ENCODE results near the gene C1orf116.
A peak's percentile ranks its signal among the peaks of the same experiment; 100 is the strongest.

Gene C1orf116

DNA sequence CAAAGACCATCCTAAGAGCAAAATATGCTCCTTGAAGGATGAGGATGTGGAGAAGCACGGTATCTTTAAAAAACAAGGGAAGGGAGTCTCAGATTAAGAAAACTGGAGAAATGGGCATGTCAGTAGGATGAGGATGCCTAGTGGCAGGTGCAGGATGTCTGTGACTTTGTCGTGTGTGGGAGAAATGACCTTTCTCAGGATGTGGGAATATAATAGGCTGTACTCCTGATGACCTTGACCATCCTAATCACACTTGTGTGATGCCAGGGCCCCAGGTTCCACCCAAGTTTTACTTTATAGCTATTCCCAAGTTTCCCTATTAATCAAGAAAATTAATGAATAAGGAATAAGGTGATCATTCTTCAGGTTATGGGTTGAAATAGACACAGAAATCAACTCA is 12.9 kb downstream of the C1orf116 start:
- no peak for DNase-seq (ENCODE audit: low read depth in 3 of 3)

DNA sequence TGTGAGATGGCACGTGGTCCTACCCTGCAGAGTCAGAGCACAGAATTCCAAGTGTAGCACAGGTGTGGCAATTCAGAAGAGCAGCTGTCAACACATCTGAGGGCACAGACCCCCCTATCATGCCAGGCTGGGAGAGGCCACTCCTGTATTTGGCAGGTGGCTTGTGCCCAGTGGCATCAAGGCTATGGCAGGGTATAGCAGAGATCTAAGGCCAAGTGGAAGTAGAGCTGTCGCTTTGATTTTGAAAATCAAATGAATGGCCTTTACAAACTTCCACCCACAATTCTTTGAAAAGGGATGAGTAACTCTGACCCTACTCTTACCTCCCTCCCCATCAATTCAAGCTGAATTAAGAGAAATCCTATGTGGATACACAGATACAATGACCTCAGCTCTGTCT is 13.4 kb downstream of the C1orf116 start:
- no peak for DNase-seq (ENCODE audit: low read depth in 3 of 3)

DNA sequence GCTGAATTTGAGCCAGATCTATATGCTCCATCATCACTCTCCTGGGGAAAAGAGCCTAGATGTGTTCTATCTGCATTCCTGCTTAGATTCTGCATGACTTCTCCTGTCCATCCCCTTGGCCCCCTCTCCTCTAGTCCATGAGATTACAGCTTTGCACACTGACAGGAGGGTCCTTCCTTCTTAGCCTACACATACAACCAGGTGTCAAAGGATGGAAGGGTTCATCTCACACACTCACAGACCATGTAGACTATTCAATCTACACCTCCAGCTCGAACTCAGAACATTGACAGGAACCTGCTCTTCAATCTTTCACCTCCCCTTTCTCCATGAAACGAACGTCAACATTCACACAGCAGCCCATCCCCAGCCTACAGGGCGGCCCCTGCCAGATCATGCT is 13.8 kb downstream of the C1orf116 start:
- no peak for DNase-seq (ENCODE audit: low read depth in 3 of 3)

DNA sequence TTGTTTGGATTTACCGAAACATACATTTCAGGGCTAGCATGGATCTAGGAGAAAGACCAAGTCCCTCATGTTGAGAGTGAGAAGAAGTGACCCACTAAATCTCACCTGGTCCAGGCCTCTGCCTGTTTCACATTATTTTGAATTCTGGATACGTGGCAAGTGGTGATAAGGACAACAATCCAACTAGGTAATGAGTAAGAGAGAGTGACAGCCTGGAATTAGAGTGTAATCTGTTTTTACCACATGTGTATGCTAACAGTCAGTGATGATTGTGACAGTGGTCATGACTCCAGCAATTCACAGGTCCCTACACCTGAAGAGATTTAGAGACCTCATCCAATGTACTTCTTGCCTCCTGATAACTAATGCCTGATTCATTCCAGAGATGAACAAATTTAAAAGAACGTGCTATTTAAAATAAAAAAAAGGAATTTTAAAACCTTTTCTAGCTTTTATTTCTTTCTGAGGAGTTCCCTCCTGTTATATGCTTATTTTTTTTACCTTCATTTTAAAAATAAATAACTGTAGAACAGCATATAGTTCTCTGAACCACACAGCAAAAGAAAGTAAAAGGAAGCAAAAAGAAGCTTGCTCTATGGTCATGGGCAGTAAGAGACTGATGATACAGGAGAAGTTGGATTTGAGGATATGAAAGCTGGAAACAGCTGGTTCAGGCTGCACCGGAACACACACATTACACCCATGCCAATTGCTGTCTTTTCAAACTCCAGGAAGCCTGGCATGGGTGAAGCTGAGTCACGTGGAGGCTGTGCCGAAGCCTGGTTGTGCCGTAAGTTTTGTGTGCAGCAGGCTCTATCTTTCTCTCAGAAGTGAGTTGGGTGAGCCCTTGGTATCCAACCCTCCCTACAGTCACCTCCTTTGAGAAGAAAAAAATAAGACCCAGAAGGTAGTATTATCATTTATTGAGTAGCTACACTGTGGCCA is 14.7 kb downstream of the C1orf116 start:
- DNase-seq (ENCODE audit: low read depth in 3 of 3), result no peak

DNA sequence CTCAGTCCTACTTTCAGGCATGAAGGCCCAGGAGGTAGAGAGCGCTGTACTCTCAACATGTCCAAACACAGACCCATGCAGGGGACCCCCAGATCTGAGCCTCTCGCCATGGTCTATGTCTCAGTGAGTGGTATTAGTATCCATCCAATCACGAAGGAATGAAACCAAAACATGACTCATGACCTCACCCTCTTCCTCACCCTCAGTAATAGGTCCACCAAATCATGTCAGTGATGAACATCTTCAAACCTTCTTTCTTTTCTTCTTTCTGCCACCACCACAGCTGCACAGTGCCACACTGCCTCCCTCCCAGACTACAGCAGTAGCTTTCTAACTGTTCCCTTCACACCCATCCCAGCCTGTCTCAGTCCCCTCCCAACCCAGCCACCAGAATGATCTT is 16.8 kb downstream of the C1orf116 start:
- no peak for DNase-seq (ENCODE audit: low read depth in 3 of 3)

DNA sequence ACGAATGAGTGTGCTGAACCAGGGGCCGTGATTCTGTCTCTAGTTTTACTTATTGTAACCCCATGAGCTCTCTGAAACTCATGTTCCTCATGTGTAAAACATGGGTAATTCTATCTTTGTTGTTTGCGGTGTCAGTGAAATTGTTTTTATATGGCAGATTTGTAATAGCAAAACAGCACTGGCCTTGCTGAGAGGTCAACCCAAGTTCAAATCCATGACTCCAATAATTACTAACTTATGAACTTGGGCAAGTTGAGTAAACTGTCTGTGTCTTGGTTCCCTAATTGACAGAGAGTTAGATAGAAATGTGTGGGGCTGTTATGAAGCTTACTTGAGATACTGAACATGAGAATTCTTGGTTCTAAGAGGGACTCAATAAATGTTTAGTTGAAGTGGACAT is 17.8 kb downstream of the C1orf116 start:
- no peak for DNase-seq (ENCODE audit: low read depth in 3 of 3)

DNA sequence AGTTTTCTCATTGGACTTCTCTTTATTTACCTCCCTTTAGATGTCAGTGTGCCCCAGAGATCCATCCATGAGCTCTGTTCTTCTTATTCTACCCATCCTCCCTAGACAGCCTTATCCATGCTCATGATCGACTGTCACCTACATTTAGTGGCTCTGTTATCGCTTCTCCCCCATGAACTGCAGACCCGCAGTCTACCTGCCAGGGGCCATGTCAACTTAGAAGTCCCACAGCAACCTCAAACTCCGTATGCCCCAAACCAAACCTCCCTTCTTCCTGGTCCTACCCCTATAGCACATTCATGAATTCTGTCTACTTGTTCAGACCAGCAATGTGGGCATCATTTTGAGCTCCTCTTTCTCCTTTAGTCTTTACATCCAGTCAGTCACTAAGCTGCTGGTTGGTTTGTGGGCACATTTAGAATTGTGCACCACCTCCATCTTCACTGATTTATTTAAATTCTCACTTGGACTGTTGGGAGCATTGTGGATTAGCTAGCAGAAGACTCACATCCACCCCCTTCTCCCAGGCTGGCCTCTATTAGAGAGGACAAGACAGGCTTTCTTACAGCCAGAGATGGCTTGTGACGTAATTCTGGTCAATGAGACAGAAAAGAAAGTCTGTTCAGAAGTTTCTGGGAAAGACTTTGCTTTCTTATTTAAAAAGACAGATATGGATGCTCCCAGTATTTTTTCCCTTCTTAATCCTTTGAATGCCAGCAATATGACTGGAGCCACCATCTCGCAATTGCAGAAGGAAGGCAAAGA is 19.1 kb downstream of the C1orf116 start:
- DNase-seq (ENCODE audit: low read depth in 3 of 3), result no peak

DNA sequence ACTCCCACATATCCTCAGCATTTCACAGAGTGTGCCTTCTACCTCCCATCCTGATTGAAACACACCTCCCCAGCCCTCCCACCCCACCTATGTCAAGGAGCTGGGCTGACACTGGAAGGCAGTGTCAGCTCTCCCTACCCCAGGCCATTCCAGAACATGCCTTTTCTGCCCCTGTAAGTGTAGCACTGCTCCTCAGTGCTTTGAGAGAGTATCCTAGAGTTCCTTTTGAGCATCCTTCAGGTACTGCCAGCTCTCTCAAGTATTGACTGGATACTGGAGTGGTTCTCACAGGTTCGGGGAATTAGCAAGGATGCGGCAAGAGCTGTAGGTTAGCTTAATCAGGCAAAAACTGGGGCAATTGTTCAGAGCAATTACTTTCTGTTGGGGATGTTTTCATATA is 21.8 kb downstream of the C1orf116 start:
- no peak for DNase-seq (ENCODE audit: low read depth in 3 of 3)

DNA sequence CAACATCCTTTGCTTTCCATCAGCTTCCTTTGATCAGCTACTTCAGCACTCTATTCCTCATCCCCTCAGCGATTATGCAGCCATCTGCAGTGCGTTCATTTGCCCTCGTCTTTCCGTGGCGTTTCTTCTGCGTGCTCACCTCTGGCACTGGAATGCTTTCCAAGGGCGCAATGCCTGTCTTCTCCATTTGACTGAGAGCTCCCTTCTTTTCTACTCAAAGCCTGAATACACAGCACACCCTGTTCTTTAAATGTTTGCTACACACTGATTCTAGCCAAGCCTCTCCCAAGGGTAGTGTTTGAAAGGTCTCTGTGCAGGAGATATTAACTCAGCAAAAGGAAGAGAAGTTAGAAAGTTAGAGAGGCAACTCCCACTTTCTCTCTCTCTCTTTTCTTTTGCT is 22.6 kb downstream of the C1orf116 start:
- DNase-seq (ENCODE audit: low read depth in 3 of 3), result no peak

DNA sequence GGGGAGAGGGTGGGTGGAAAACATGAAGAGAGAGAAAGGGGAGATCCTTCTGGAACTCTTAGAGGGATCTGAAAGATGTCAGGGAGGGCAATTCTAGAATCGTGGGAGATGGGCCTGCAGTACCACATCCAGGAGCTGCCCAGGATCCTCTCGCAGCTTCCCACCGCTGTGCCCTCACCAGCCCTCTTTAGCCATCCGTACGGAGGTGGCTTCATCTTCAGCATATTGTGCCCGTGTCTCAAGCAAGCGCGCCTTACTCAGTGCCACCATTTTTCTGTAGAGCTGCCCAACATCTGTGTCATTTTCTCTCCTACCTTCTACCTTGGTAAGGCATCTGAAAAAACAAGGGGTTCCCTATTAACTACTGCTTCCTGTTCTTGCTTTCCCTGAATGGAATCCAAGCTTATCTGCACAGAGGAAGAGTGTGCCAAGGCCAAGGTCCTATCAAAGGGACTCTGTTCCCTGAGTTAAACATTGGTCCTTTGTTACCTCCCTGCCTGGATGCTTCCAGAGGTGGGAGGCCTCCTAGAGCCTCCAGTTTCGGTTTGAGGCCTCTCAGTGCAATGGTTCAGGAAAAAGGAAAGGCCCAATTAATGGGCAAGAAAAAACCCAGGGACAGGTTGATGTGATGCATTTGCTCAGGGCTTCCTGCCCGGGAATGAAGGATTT is 23.2 kb downstream of the C1orf116 start:
- DNase-seq (ENCODE audit: low read depth in 3 of 3), result no peak

DNA sequence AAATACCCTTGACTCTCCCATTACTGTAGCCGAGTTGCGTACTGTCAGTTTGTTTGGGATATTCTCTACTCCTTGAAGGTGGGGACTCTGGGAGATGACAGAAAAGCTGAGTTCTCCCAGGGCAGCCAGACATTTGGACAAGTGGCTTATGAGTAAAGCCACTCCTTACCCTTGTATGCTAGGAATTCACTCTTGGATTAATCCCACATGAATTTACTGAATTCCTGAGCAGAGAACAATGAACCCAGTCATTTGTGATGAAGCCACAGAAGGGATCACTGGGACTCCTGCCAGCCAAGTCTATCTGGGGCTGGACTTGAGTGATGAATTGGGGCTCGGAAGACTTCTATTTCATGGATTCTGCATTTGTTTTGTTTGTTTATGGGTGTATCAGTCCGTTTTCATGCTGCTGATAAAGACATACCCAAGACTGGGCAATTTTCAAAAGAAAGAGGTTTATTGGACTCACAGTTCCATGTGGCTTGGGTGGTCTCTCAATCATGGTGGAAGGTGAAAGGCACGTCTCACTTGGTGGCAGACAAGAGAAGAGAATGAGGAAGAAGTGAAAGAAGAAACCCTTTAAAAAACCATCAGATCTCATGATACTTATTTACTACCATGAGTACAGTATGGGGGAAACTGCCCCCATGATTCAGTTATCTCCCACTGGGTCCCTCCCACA is 25.1 kb downstream of the C1orf116 start:
- no peak for DNase-seq (ENCODE audit: low read depth in 3 of 3)

DNA sequence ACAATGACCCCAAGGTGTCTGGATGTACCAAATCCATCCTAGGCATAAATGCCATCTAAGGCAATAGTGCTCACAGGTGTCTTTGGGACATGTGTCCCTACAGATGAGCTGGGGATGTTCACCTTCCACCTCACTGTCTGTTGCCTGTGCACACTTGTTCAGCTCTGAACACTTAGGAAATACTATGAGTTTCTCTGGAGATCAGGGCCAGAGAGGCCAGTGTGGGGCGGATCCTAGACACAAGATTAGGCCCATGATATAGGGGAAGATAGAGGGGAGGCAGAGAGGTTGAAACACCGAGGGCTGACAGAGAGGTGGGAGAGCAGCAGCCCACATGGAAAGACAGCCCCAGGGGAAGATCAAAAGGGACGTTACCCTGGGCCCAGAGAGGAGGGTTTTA is 25.6 kb downstream of the C1orf116 start:
- no peak for DNase-seq (ENCODE audit: low read depth in 3 of 3)

DNA sequence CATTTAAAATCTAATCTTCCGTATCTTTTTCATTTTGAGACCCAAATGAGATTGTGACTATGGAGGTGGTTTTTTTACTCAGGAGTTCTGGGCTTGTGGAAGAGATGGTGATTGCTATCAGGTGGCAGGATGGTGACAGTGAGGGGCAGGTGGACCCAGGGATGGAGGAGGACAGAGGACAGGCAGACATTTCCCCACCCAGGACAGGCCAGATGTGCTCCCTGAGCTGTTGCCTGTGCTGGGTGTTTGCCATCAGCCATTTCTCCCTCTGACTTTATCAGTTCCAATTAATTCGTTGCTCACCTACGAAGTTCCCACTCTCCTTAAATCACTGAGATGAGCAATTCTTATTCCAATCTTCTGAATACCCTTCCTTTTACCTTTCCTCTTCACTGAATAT is 26.5 kb downstream of the C1orf116 start:
- DNase-seq (ENCODE audit: low read depth in 3 of 3), result no peak

DNA sequence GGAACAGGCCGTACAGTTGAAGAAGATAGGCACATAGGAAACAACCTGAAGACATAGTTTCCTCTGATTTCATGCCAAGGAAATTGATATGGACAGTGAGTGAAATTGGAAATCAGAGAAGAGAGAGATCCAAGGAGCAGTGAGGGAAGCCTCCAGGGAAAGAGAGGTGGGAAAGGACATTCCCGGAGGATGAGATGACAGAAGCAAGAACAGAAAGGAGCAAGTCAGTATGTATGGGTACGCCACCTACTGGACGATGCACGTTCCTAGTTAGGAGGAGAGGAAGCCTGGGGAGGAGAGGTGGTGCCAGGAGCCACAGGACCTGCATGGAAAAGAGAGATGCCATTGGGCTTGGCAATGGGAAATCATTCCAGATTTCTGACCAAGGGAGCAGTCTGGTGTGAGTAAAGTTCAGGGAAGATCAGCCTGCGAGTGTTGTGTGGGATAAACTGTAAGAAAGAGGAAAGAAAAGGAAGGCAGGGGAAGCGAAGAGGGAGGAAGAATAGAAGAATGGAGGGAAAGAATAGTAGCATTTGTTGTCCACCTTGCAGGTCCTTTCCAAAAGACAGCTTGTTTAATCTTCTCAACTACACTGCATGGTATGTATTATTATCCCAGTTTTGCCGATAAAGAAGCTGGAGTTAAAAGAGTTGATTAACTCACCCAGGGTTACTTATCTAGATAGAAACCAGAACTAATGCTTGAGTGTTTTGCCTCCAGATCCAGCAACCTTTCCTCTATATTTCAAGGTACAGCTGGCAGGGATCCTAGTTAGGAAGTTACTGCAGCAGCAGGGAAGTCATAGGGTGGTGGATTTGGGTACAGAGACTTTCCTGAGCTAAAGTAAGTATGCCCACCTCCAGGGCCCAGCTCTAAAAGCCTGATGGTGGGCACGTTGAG is 27.4 kb downstream of the C1orf116 start:
- peak; percentile 2 to 41 (median 14) for DNase-seq (ENCODE audit: low read depth in 3 of 3)

DNA sequence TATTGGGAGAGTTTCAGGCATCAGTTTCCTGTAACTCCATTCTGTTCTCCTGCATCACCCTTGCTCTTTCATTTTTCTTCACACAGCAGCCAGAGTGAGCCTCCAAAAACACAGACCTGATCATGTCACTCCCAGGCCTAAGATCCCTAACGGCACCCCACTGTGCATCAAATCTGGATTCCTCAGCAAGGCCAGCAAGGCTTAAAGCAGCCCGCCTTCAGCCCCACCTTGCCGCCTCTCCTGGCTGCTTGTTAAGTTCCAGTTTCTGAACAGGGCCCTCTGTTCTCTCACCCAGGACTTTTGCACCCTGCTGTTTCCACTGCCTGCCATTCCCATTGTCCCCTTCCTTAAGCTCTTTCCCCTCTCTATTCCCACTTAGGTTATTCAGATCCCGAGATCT is 29.3 kb downstream of the C1orf116 start:
- no peak for DNase-seq (ENCODE audit: low read depth in 3 of 3)

DNA sequence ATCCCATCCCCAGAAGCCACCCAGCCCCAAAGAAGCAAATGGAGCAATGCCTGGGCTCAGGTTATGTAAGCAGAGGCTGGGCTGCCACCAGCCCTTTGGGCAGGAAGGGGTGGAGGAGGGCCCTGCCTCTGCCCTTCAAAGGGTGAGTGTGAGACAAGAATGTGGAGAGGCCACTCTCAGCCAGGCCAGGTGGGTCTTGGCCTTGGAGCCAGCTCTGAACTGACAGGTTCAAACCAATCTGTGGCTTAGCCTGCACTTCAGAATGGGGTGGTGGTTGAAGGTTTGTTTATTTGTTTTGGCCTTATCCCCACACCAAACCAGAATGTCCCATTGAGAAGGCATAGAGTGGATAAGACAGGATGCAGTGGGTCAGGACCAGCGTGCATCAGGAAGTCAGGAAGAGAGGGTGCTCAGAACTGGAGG is 29.8 kb downstream of the C1orf116 start:
- no peak for DNase-seq (ENCODE audit: low read depth in 3 of 3)

DNA sequence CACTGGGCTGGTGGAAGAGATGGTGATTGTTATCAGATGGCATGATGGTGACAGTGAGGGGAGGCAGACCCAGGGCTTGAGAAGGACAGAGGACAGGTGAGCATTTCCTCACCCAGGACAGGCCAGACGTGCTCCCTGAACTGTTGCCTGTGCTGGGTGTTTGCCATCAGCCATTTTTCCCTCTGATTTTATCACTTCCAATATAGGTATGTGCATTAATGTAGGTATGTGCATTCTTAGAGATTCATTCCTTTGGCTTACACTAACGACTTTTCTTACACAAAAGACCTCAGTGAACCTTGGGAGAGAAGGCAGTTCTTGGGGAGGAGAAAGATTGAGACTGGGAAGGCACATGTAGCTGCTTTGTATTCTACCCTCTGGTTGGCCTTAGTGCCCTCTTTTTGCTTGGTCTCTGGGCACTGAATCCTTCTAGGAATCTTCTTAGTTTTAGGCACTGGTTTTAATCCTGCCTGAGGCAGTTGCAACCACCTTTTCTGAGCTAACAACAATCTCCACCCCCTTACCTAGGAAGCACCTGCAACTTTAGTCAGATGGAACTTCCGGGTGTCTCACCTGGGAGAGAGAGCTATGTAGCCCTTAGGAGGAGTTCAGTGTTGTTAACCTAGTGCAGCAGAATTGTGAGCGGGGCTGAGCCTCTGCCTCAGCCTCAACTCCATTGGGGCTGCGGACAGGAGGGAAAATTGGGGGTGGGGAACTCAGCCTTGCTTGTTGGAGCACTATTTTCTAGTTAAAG is 30.9 kb downstream of the C1orf116 start:
- DNase-seq (ENCODE audit: low read depth in 3 of 3), result no peak

DNA sequence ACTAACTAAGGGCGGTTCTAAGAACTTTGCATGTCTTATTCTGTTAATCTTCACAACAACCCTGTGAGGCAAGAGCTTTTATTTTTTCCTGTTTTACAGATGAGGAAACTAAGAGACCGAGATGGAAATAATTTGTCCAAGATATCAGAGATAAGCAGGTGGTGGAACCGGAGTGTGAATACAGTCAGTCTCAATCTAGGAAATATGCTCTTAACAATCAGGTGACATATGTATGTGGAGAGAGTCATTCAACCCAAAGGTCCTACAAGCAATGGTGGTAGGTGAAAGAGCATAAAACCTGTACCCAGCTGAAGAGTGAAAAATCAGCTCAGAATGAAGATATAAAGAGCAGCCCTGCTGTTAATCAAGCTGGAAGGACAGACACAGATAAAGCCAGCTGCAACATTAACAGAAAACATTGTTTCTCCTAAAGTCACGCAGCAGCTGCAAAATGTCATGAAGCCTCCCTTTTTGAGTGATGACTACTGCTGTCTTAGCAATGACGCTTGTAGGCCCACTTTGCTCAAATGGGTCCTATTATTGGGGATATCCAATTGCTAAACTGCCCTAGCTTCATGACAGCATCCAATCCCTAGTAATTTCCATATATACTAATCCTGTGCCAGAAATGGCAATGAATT is 31.8 kb downstream of the C1orf116 start:
- DNase-seq (ENCODE audit: low read depth in 3 of 3), result no peak

DNA sequence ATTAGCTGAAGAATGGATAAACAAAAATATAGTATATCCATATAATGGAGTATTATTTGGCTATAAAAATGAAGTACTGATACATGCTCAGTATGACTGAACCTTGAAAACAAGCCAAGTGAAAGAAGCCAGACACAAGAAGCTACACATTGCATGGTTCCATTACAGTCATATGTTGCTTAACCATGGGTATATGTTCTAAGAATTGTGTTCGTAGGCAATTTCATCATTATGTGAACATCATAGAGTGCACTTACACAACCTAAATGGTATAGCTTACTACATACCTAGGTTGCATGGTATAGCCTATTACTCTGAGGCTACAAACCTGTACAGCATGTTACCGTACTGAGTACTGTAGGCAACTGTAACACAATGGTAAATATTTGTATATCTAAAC is 33.7 kb downstream of the C1orf116 start:
- no peak for DNase-seq (ENCODE audit: low read depth in 3 of 3)

DNA sequence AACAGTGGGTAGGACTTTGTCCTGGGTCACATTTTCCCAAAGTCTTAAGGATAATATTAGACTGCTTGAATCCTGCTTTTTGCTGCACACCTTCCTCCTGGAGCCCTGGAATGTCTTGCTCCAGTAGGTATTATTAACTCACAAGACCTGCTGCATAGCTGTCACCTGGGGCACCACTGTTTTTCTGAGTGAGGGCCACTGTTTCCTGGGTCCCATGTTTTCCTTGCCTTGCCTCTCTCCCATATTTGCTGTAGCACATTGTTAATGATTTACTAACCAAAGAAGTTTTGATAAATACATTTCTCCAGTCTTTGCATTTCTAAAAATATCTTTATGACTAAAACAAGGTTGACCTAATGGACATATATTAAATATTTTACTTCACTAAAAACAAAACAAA is 39.8 kb downstream of the C1orf116 start:
- no peak for DNase-seq (ENCODE audit: low read depth in 3 of 3)
